Metanephros (tissue), 2 donors: Measurements from ENCODE around the gene TNFRSF18. TPM values are rescaled to one million over a fixed set of nuclear protein-coding genes. Genes with fewer than 3 reads are reported as not detected.
A peak's percentile ranks its signal among the peaks of the same experiment; 100 is the strongest.

ENCODE experiments used
- small RNA-seq: library from RNA; depleted of rRNA; stranded (forward); fragments of <200 nt; gene quantifications from one replicate; pipeline ENCODE3, GENCODE V24; 2014; ENCODE audit warnings: low replicate concordance
- total RNA-seq: library from RNA; depleted of rRNA; stranded (reverse); fragments of >200 nt; gene quantifications from one replicate; pipeline ENCODE4 v1.2.3, GENCODE V29; 2014

Gene TNFRSF18, protein sequence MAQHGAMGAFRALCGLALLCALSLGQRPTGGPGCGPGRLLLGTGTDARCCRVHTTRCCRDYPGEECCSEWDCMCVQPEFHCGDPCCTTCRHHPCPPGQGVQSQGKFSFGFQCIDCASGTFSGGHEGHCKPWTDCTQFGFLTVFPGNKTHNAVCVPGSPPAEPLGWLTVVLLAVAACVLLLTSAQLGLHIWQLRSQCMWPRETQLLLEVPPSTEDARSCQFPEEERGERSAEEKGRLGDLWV
- total RNA-seq = 1.2 TPM

GRCh38 chr1:1206376-1206965 is at the start of gene TNFRSF18:
Gene TNFRSF18, minus strand, starts transcription at chr1:1206592. Its CDS starts 21 bp downstream, at chr1:1206571.

GRCh38 chr1:1246577-1247340 is 40.4 kb upstream of the TNFRSF18 start, which contains the start of gene C1QTNF12:
Gene C1QTNF12, minus strand, starts transcription at chr1:1246722. Its CDS starts 32 bp downstream, at chr1:1246690.

DNA sequence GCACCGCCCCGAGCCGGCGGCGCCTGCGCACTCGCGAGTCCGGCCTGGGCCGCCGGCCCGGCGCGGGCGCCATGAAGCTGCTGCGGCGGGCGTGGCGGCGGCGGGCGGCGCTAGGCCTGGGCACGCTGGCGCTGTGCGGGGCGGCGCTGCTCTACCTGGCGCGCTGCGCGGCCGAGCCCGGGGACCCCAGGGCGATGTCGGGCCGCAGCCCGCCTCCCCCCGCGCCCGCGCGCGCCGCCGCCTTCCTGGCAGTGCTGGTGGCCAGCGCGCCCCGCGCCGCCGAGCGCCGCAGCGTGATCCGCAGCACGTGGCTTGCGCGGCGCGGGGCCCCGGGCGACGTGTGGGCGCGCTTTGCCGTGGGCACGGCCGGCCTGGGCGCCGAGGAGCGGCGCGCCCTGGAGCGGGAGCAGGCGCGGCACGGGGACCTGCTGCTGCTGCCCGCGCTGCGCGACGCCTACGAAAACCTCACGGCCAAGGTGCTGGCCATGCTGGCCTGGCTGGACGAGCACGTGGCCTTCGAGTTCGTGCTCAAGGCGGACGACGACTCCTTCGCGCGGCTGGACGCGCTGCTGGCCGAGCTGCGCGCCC is 25.9 kb upstream of the TNFRSF18 start, which contains the start of gene B3GALT6:
TSS of gene B3GALT6 (plus strand) at position 30 of the 588 bp plus-strand sequence. CDS start at position 72, 42 bp downstream.

DNA sequence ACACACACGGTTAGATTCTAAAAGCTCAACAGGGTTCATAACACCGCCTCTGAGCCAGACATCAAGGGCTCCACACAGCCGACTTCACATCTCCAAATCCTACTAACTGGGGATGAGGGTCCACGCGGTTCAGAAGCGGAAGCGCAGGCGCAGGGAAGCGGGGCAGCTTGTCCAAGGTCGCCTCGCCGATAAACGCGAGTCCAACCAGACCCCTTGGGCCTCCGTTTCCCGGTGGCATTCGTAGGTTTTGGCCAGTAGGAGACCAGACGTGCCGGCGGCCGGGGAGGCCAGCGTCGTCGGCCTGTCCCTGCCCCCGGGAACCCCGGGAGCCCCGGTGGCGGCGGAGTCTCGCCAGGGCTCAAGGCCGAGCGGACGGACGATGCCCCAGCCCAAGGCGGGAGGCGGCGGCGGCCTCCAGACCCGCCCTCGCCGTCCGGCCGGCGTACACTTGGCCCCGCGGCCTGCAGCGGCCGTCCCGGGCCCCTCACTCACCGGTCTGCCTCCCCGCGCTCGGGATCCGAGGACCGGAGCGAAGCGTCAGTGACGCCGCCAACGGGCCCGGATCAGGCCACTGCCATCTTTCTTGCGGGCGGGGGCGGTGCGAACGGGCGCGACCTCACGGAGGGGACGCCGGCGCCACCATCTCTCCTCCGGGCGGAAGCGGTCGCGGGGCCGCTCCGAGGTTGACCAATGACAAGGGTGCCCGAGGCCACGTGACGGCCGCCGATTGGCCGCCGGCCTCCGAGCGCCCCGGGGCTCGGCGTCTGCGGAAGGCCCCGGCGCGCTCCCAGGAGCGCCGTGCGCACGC is 25.2 kb upstream of the TNFRSF18 start, which contains the start of gene SDF4:
TSS of gene SDF4 (minus strand) at position 602 of the 808 bp plus-strand sequence. CDS start 3,229 bp downstream, outside the sequence.

GRCh38 chr1:1213345-1214265 is 7.2 kb upstream of the TNFRSF18 start, which contains the start of gene TNFRSF4:
Gene TNFRSF4, minus strand, starts transcription at chr1:1214153. Its CDS starts 26 bp downstream, at chr1:1214127.

DNA sequence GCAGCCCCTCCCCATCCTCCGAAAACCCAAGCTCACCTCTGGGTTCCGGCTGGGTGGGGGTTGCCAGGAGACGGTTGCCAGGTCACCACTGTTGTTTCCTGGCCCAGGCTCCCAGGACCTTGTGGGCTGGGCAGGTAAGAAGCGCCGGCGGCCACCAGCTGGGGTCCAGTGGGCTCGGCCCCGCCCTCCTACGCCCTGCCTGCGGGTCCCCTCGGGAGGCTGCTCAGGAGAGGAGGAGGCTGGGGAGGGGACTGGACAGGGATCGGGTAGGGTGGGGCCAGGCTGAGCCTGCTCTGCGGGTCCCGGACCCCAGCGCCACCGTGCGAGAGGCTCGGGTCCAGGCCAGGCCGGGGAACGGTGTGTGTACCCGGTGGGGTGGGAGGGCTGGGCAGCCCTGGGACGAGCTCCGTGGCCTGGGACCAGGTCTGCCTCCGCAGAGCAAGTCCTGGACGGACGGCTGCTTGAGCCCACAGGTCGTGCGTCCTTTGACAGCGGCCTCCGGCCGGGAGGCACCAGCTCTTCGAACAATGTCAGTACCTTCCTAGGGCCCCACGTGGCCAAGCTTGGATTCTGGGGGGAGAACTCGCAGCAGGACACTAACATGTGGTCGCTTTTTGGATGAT is 32.5 kb downstream of the TNFRSF18 start, which contains the start of gene TTLL10:
TSS of gene TTLL10 (plus strand) at position 88 of the 623 bp plus-strand sequence. CDS start 5,336 bp downstream, outside the sequence.

Small RNA genes within 50 kb of the gene (small RNA-seq; reads per million reads assigned to genes)
- gene MIR200A (87.2 reads per million, percentile 97 among the genes with 10 or more reads in this experiment), gene MIR200B (636 reads per million, percentile 99 among the genes with 10 or more reads in this experiment), gene MIR429 (65.9 reads per million, percentile 97 among the genes with 10 or more reads in this experiment)

Other genes with a start within 250 kb of the TNFRSF18 start
- gene NOC2L, start 247.3 kb downstream of the TNFRSF18 start, total RNA-seq = 44.2 TPM
- 9.6 TPM for gene KLHL17, start 246.0 kb downstream of the TNFRSF18 start, total RNA-seq
- 0.23 TPM for gene PLEKHN1, start 240.1 kb downstream of the TNFRSF18 start, total RNA-seq
- 5.4 TPM for gene PERM1, start 224.5 kb downstream of the TNFRSF18 start, total RNA-seq
- 46.8 TPM for gene HES4, start 206.5 kb downstream of the TNFRSF18 start, total RNA-seq
- gene ISG15, start 193.1 kb downstream of the TNFRSF18 start, total RNA-seq = 26.9 TPM
- 246 TPM for gene AGRN, start 186.5 kb downstream of the TNFRSF18 start, total RNA-seq
- gene RNF223, start 132.3 kb downstream of the TNFRSF18 start, total RNA-seq = 3.7 TPM
- gene C1orf159, start 90.5 kb downstream of the TNFRSF18 start, total RNA-seq = 12.2 TPM
- gene TTLL10, start 32.7 kb downstream of the TNFRSF18 start, total RNA-seq = 0.76 TPM
- 3.3 TPM for gene TNFRSF4, start 7.6 kb upstream of the TNFRSF18 start, total RNA-seq
- 94.4 TPM for gene SDF4, start 25.4 kb upstream of the TNFRSF18 start, total RNA-seq
- gene B3GALT6, start 25.6 kb upstream of the TNFRSF18 start, total RNA-seq = 16.0 TPM
- 5.3 TPM for gene C1QTNF12, start 40.1 kb upstream of the TNFRSF18 start, total RNA-seq
- 49.3 TPM for gene UBE2J2, start 67.3 kb upstream of the TNFRSF18 start, total RNA-seq
- 7.1 TPM for gene SCNN1D, start 73.8 kb upstream of the TNFRSF18 start, total RNA-seq
- gene ACAP3, start 101.3 kb upstream of the TNFRSF18 start, total RNA-seq = 33.9 TPM
- gene PUSL1, start 102.0 kb upstream of the TNFRSF18 start, total RNA-seq = 20.3 TPM
- gene INTS11, start 118.1 kb upstream of the TNFRSF18 start, total RNA-seq = 106 TPM
- gene CPTP, start 118.2 kb upstream of the TNFRSF18 start, total RNA-seq = 15.9 TPM
- 1.1 TPM for gene TAS1R3, start 124.7 kb upstream of the TNFRSF18 start, total RNA-seq
- gene DVL1, start 142.8 kb upstream of the TNFRSF18 start, total RNA-seq = 51.4 TPM
- 142 TPM for gene MXRA8, start 152.0 kb upstream of the TNFRSF18 start, total RNA-seq
- gene AURKAIP1, start 168.6 kb upstream of the TNFRSF18 start, total RNA-seq = 74.3 TPM
- gene CCNL2, start 192.7 kb upstream of the TNFRSF18 start, total RNA-seq = 245 TPM
- 80.8 TPM for gene MRPL20, start 200.7 kb upstream of the TNFRSF18 start, total RNA-seq
- gene ANKRD65, start 214.7 kb upstream of the TNFRSF18 start, total RNA-seq = 6.9 TPM
- 54.3 TPM for gene VWA1, start 229.1 kb upstream of the TNFRSF18 start, total RNA-seq
- gene ATAD3C, start 243.1 kb upstream of the TNFRSF18 start, total RNA-seq = 5.8 TPM